Suprapubic skin (tissue), 4 donors: Measurements from ENCODE around the gene PRM2.
"Not testable (repeated sequence)": the region's sequence is repeated elsewhere in the genome, so short reads cannot be mapped to it uniquely, and the experiment has no call there.

ENCODE experiments used
- CTCF ChIP-seq, 2 donors: fragments of 200-600 bp in 1 of 2; fragments of 450-650 bp in 1 of 2; sonication (generic) in 1 of 2; IDR thresholded peaks; one replicate each; pipeline ENCODE4 v1.5.1; 2016 to 2019; ENCODE audit warnings: antibody characterized with exemption in 2 of 2, mild to moderate bottlenecking in 1 of 2, moderate library complexity in 1 of 2
- EP300 ChIP-seq: sonication (generic); formaldehyde crosslinking; IDR thresholded peaks from one replicate; pipeline ENCODE4 v1.6.1; 2017; ENCODE audit warnings: antibody characterized with exemption
- POLR2AphosphoS5 ChIP-seq, 3 donors: sonication (generic); formaldehyde crosslinking; IDR thresholded peaks; one replicate each; pipeline ENCODE4 v1.6.1; 2017; ENCODE audit warnings: antibody characterized with exemption in 3 of 3

GRCh38 chr16:11298950-11299547 is 22.8 kb upstream of the PRM2 start:
- not testable (repeated sequence) for TF ChIP-seq EP300; POLR2AphosphoS5 (IDR thresholded peaks at IDR 0.05); CTCF (IDR thresholded peaks at IDR 0.05)
